HCT116 (cell line): Measurements from ENCODE around the gene SDE2. TPM values are rescaled to one million over a fixed set of nuclear protein-coding genes. Genes with fewer than 3 reads are reported as not detected.

Experiments used
- ATAC-seq: fragments of 200-7000 bp; cut with Tn5 transposase; 2 replicates; pipeline ENCODE4 v1.9.1; 2020; ENCODE audit warnings: mild to moderate bottlenecking, moderate library complexity
- BruUV-seq: library from RNA; stranded (reverse); fragments of 400-500 nt; replicated peaks from 2 replicates; lab custom pipeline; 2021; lab: Mats Ljungman, UMichigan
- CTCF ChIA-PET: fragments of 300-600 bp; sonication (Branson Sonifier 250); formaldehyde crosslinking; loops from one replicate; lab custom pipeline; 2021; ENCODE audit warnings: antibody characterized with exemption; lab: Charles Lee
- POLR2A ChIA-PET: fragments of 300-600, 350-600 bp; sonication (Branson Sonifier 250); formaldehyde crosslinking; loops from one replicate; lab custom pipeline; 2021; ENCODE audit warnings: antibody characterized with exemption; lab: Charles Lee
- RAD21 ChIA-PET, 2 experiments: fragments of 300-600 bp; sonication (Branson Sonifier 250); formaldehyde crosslinking; loops; one replicate each; lab custom pipeline; 2023; ENCODE audit warnings: low total read pairs in 2 of 2; ENCODE audit not compliant: uncharacterized antibody in 2 of 2, unreplicated experiment in 2 of 2, low non-redundant PET in 1 of 2; lab: Charles Lee
- DNase-seq: peaks from one replicate; pipeline ENCODE4 v3.0.0-alpha.2; 2010; ENCODE audit warnings: low read depth, low spot score
- H2AFZ ChIP-seq: fragments of 200-600 bp; shearing (Covaris generic), sonication (generic); 2 replicates; pipeline ENCODE4 v1.6.1; 2017; ENCODE audit warnings: low read depth, mixed run types, mixed read lengths, antibody characterized with exemption, low read length; ENCODE audit not compliant: poor library complexity, severe bottlenecking
- H3K27ac ChIP-seq: 2 replicates; pipeline ENCODE4 v1.5.1; 2012; ENCODE audit warnings: low read depth, low read length
- H3K27me3 ChIP-seq: fragments of 200-600 bp; sonication (generic); 2 replicates; pipeline ENCODE4 v1.6.1; 2016; ENCODE audit warnings: mixed run types, low read length, mixed read lengths; ENCODE audit not compliant: insufficient read depth
- H3K36me3 ChIP-seq, 2 experiments: fragments of 200-500 bp in 1 of 2; fragments of 200-600 bp in 1 of 2; sonication (Bioruptor generic) in 1 of 2; sonication (generic) in 1 of 2; 2 replicates each; pipeline versions ENCODE4 v1.5.1 to v1.6.1; 2014 to 2016; ENCODE audit warnings: low read length in 2 of 2, inconsistent platforms in 1 of 2, mixed read lengths in 1 of 2, mixed run types in 1 of 2; ENCODE audit not compliant: insufficient read depth in 2 of 2, control insufficient read depth in 1 of 2
- H3K4me1 ChIP-seq, 2 experiments: fragments of 200-600 bp in 1 of 2; sonication (generic) in 1 of 2; 2 replicates each; pipeline versions ENCODE4 v1.5.1 to v1.6.1; 2012 to 2017; ENCODE audit warnings: low read length in 2 of 2, inconsistent platforms in 1 of 2, mild to moderate bottlenecking in 1 of 2, mixed read lengths in 1 of 2, mixed run types in 1 of 2, moderate library complexity in 1 of 2; ENCODE audit not compliant: insufficient read depth in 2 of 2, control insufficient read depth in 1 of 2
- H3K4me2 ChIP-seq: fragments of 200-600 bp; sonication (generic); 2 replicates; pipeline ENCODE4 v1.6.1; 2017; ENCODE audit warnings: mixed run types, low read length, mixed read lengths
- H3K4me3 ChIP-seq, 2 experiments: fragments of 200-600 bp in 1 of 2; sonication (generic) in 1 of 2; replicated peaks in 1 of 2; 2 replicates each; pipeline ENCODE4 v1.5.1; 2011 to 2016; ENCODE audit warnings: low read length in 2 of 2, control low read depth in 1 of 2, low read depth in 1 of 2, mild to moderate bottlenecking in 1 of 2, mixed read lengths in 1 of 2, mixed run types in 1 of 2
- H3K79me2 ChIP-seq: fragments of 200-600 bp; sonication (generic); 2 replicates; pipeline ENCODE4 v1.6.1; 2017; ENCODE audit warnings: mild to moderate bottlenecking, mixed run types, low read length, moderate library complexity, mixed read lengths; ENCODE audit not compliant: insufficient read depth
- H3K9ac ChIP-seq: fragments of 200-600 bp; sonication (generic); 2 replicates; pipeline ENCODE4 v1.6.1; 2016; ENCODE audit warnings: low read length, mixed read lengths
- H3K9me2 ChIP-seq: fragments of 200-600 bp; sonication (generic), shearing (Covaris generic); 2 replicates; pipeline ENCODE4 v1.6.1; 2017; ENCODE audit warnings: mixed run types, mild to moderate bottlenecking, moderate library complexity; ENCODE audit not compliant: insufficient read depth
- H3K9me3 ChIP-seq, 2 experiments: fragments of 200-500 bp in 1 of 2; fragments of 200-600 bp in 1 of 2; sonication (Bioruptor generic) in 1 of 2; sonication (generic) in 1 of 2; 2 replicates each; pipeline ENCODE4 v1.6.1; 2014 to 2017; ENCODE audit warnings: low read length in 2 of 2, mixed read lengths in 2 of 2, inconsistent platforms in 1 of 2, low read depth in 1 of 2, mild to moderate bottlenecking in 1 of 2, mixed run types in 1 of 2, moderate library complexity in 1 of 2; ENCODE audit not compliant: control insufficient read depth in 1 of 2, insufficient read depth in 1 of 2
- H4K20me1 ChIP-seq: fragments of 200-600 bp; sonication (generic), shearing (Covaris generic); 2 replicates; pipeline ENCODE4 v1.6.1; 2017; ENCODE audit warnings: mixed run types, mild to moderate bottlenecking, moderate library complexity; ENCODE audit not compliant: insufficient read depth
- CBX3 ChIP-seq: IDR thresholded peaks from 2 replicates; pipeline ENCODE4 v1.6.1; 2012; ENCODE audit warnings: low read depth
- CEBPB ChIP-seq: IDR thresholded peaks from 2 replicates; pipeline ENCODE4 v1.6.1; 2012; ENCODE audit warnings: low read depth
- EGR1 ChIP-seq: IDR thresholded peaks from 2 replicates; pipeline ENCODE4 v1.6.1; 2012; ENCODE audit warnings: low read depth
- EZH2 ChIP-seq: fragments of 200-600 bp; sonication (generic); IDR thresholded peaks from 2 replicates; pipeline ENCODE4 v1.6.1; 2017; ENCODE audit warnings: antibody characterized with exemption, mixed run types
- FOSL1 ChIP-seq: IDR thresholded peaks from 2 replicates; pipeline ENCODE4 v1.6.1; 2012; ENCODE audit warnings: low read depth
- JUND ChIP-seq: IDR thresholded peaks from 2 replicates; pipeline ENCODE4 v1.6.1; 2012
- POLR2A ChIP-seq: IDR thresholded peaks from 2 replicates; pipeline ENCODE4 v1.7.0; 2011; ENCODE audit warnings: borderline replicate concordance; ENCODE audit not compliant: insufficient read depth, insufficient read length; ENCODE audit errors: extremely low read depth
- POLR2AphosphoS5 ChIP-seq: IDR thresholded peaks from 2 replicates; pipeline ENCODE4 v1.6.1; 2011; ENCODE audit warnings: mild to moderate bottlenecking, low read depth, low read length, moderate library complexity
- RAD21 ChIP-seq: IDR thresholded peaks from 2 replicates; pipeline ENCODE4 v1.6.1; 2012; ENCODE audit warnings: low read depth, mild to moderate bottlenecking
- SIN3A ChIP-seq: IDR thresholded peaks from 2 replicates; pipeline ENCODE4 v1.6.1; 2012; ENCODE audit warnings: low read depth
- SP1 ChIP-seq: IDR thresholded peaks from 2 replicates; pipeline ENCODE4 v1.6.1; 2012; ENCODE audit warnings: low read depth
- TCF7L2 ChIP-seq: IDR thresholded peaks from 2 replicates; pipeline ENCODE4 v1.7.0; 2011; ENCODE audit warnings: borderline replicate concordance, inconsistent platforms; ENCODE audit not compliant: insufficient read depth, insufficient read length; ENCODE audit errors: extremely low read depth
- YY1 ChIP-seq: IDR thresholded peaks from 2 replicates; pipeline ENCODE4 v1.6.1; 2011; ENCODE audit warnings: low read length, low read depth, moderate library complexity, mild to moderate bottlenecking; ENCODE audit not compliant: insufficient replicate concordance; ENCODE audit errors: extremely low read depth
- ZFX ChIP-seq: fragments of 450-650 bp; IDR thresholded peaks from 2 replicates; pipeline ENCODE4 v1.6.1; 2017
- intact Hi-C: fragments of 100-400 bp; cut with micrococcal nuclease; formaldehyde crosslinking; loops from 2 replicates; pipeline ENCODE4 v1.10.0; 2022
- total RNA-seq: library from RNA; stranded (reverse); gene quantifications from one replicate; pipeline ENCODE4 v1.2.1, GENCODE V29; 2021; ENCODE audit not compliant: unreplicated experiment
- TF ChIP-seq, protein P1 (sequence below), 3 experiments: fragments of 200-600 bp in 1 of 3; sonication (generic) in 1 of 3; IDR thresholded peaks in 2 of 3; conservative IDR thresholded peaks in 1 of 3; 2 replicates each; pipeline ENCODE4 v1.5.1; 2012 to 2017; ENCODE audit warnings: low read depth in 2 of 3, low read length in 2 of 3, antibody characterized with exemption in 1 of 3, borderline replicate concordance in 1 of 3, control low read depth in 1 of 3, mild to moderate bottlenecking in 1 of 3, mixed read lengths in 1 of 3, mixed run types in 1 of 3, moderate library complexity in 1 of 3; ENCODE audit not compliant: insufficient read depth in 1 of 3
- TF ChIP-seq, protein P2 (sequence below): IDR thresholded peaks from 2 replicates; pipeline ENCODE4 v1.6.1; 2012; ENCODE audit warnings: low read depth
- TF ChIP-seq, protein P3 (sequence below): IDR thresholded peaks from 2 replicates; pipeline ENCODE4 v1.6.1; 2011; ENCODE audit warnings: mild to moderate bottlenecking, low read length, moderate library complexity; ENCODE audit not compliant: insufficient replicate concordance; ENCODE audit errors: extremely low read depth
- TF ChIP-seq, protein P4 (sequence below): IDR thresholded peaks from 2 replicates; pipeline ENCODE4 v1.6.1; 2012

The SDE2 gene
- total RNA-seq, 1 experiment from 2014 or later, result 22.5 TPM

DNA sequence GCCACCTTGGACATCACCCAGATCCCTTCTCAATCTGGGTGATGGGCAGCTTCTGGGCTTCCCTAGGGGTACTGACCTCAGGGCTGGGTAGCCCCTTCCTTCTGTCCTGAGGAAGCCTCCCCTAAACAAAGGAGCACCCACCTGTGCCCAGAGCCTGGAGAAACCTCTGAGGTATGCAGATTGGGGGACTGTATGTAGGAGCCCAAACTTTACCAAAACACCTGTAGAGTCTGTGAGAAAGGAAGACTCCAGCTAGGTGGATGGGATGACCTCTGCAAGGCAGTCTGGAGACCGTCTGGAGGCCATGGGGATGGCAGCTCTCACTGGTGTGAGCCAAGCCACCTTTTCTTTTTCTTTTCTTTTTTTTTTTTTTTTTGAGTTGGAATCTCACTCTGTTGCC, 44.4 kb downstream of the SDE2 start:
- Histone ChIP-seq H3K4me1 (peaks cover 3% of the 10 kb centered on the region in 2 experiments; a peak in 1 of 4 replicates), H3K4me3 (no peak overlapping the region), H3K9me3 (no peaks in the 10 kb centered on the region), H3K4me2 (no peak overlapping the region), H2AFZ (no peak overlapping the region), H3K79me2 (no peaks in the 10 kb centered on the region), H3K27ac (no peak overlapping the region), H3K36me3 (no peaks in the 10 kb centered on the region), H4K20me1 (no peaks in the 10 kb centered on the region), H3K9ac (no peak overlapping the region), H3K27me3 (no peaks in the 10 kb centered on the region), H3K9me2 (no peaks in the 10 kb centered on the region)
- ATAC-seq (no peak), DNase-seq (no peak)
- RAD21 ChIA-PET, result no interaction called here
- no TSS peak for BruUV-seq
- CTCF ChIA-PET, result interaction anchor here (1.0 kb wide), 1 partner anchor 8 kb away, joined by 4 read pairs; no protein-coding TSS in a partner anchor
- TF ChIP-seq TCF7L2, result no peak
- no peak for TF ChIP-seq FOSL1
- TF ChIP-seq EZH2, result no peak
- TF ChIP-seq, protein P1, sequence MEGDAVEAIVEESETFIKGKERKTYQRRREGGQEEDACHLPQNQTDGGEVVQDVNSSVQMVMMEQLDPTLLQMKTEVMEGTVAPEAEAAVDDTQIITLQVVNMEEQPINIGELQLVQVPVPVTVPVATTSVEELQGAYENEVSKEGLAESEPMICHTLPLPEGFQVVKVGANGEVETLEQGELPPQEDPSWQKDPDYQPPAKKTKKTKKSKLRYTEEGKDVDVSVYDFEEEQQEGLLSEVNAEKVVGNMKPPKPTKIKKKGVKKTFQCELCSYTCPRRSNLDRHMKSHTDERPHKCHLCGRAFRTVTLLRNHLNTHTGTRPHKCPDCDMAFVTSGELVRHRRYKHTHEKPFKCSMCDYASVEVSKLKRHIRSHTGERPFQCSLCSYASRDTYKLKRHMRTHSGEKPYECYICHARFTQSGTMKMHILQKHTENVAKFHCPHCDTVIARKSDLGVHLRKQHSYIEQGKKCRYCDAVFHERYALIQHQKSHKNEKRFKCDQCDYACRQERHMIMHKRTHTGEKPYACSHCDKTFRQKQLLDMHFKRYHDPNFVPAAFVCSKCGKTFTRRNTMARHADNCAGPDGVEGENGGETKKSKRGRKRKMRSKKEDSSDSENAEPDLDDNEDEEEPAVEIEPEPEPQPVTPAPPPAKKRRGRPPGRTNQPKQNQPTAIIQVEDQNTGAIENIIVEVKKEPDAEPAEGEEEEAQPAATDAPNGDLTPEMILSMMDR (IDR thresholded peaks at IDR 0.05 in 2 of 3, conservative IDR thresholded peaks at IDR 0.05 in 1 of 3; ENCODE audit: borderline replicate concordance in 1 of 3, insufficient read depth in 1 of 3, low read depth in 2 of 3, low read length in 2 of 3), result no peak
- no peak for TF ChIP-seq ZFX
- no peak for TF ChIP-seq SIN3A
- TF ChIP-seq CEBPB, result no peak
- no peak for TF ChIP-seq RAD21
- no peak for TF ChIP-seq YY1
- TF ChIP-seq, protein P2, sequence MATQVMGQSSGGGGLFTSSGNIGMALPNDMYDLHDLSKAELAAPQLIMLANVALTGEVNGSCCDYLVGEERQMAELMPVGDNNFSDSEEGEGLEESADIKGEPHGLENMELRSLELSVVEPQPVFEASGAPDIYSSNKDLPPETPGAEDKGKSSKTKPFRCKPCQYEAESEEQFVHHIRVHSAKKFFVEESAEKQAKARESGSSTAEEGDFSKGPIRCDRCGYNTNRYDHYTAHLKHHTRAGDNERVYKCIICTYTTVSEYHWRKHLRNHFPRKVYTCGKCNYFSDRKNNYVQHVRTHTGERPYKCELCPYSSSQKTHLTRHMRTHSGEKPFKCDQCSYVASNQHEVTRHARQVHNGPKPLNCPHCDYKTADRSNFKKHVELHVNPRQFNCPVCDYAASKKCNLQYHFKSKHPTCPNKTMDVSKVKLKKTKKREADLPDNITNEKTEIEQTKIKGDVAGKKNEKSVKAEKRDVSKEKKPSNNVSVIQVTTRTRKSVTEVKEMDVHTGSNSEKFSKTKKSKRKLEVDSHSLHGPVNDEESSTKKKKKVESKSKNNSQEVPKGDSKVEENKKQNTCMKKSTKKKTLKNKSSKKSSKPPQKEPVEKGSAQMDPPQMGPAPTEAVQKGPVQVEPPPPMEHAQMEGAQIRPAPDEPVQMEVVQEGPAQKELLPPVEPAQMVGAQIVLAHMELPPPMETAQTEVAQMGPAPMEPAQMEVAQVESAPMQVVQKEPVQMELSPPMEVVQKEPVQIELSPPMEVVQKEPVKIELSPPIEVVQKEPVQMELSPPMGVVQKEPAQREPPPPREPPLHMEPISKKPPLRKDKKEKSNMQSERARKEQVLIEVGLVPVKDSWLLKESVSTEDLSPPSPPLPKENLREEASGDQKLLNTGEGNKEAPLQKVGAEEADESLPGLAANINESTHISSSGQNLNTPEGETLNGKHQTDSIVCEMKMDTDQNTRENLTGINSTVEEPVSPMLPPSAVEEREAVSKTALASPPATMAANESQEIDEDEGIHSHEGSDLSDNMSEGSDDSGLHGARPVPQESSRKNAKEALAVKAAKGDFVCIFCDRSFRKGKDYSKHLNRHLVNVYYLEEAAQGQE, result no peak
- TF ChIP-seq EGR1, result no peak
- TF ChIP-seq, protein P3, sequence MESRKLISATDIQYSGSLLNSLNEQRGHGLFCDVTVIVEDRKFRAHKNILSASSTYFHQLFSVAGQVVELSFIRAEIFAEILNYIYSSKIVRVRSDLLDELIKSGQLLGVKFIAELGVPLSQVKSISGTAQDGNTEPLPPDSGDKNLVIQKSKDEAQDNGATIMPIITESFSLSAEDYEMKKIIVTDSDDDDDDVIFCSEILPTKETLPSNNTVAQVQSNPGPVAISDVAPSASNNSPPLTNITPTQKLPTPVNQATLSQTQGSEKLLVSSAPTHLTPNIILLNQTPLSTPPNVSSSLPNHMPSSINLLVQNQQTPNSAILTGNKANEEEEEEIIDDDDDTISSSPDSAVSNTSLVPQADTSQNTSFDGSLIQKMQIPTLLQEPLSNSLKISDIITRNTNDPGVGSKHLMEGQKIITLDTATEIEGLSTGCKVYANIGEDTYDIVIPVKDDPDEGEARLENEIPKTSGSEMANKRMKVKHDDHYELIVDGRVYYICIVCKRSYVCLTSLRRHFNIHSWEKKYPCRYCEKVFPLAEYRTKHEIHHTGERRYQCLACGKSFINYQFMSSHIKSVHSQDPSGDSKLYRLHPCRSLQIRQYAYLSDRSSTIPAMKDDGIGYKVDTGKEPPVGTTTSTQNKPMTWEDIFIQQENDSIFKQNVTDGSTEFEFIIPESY, result no peak
- TF ChIP-seq POLR2A, result no peak
- TF ChIP-seq POLR2AphosphoS5, result no peak
- no peak for TF ChIP-seq JUND
- TF ChIP-seq CBX3, result no peak
- no peak for TF ChIP-seq SP1
- TF ChIP-seq, protein P4, sequence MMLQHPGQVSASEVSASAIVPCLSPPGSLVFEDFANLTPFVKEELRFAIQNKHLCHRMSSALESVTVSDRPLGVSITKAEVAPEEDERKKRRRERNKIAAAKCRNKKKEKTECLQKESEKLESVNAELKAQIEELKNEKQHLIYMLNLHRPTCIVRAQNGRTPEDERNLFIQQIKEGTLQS, result no peak
- POLR2A ChIA-PET, result no interaction called here
- intact Hi-C loops, result no loop called here
